CD14-positive monocyte (primary cell): Measurements from ENCODE around the gene WHRN. TPM values are rescaled to one million over a fixed set of nuclear protein-coding genes. Genes with fewer than 3 reads are reported as not detected.

Experiments
- DNase-seq, 3 donors: peaks; one replicate each; pipeline ENCODE4 v3.0.0-alpha.2; 2011 to 2022
- H2AFZ ChIP-seq: 2 replicates; pipeline ENCODE4 v1.6.0; 2012; ENCODE audit warnings: mild to moderate bottlenecking, low read depth, low read length, inconsistent platforms; ENCODE audit not compliant: insufficient read depth, poor library complexity, severe bottlenecking
- H3K27ac ChIP-seq, 2 donors: 1 replicate in 1 of 2; 2 replicates in 1 of 2; pipeline ENCODE4 v1.5.1; 2012 to 2013; ENCODE audit warnings: low read length in 2 of 2, control low read depth in 1 of 2, inconsistent platforms in 1 of 2, low read depth in 1 of 2, mild to moderate bottlenecking in 1 of 2
- H3K27me3 ChIP-seq, 2 donors: one replicate each; pipeline versions ENCODE4 v1.6.0 to v1.6.1; 2011 to 2013; ENCODE audit warnings: low read length in 2 of 2; ENCODE audit not compliant: control insufficient read depth in 2 of 2, insufficient read depth in 2 of 2
- H3K36me3 ChIP-seq, 2 donors: replicated peaks in 1 of 2; 1 replicate in 1 of 2; 2 replicates in 1 of 2; pipeline versions ENCODE4 v1.5.1 to v1.6.1; 2012 to 2013; ENCODE audit warnings: low read length in 2 of 2, control low read depth in 1 of 2, inconsistent platforms in 1 of 2, mild to moderate bottlenecking in 1 of 2; ENCODE audit not compliant: insufficient read depth in 2 of 2, control insufficient read depth in 1 of 2
- H3K4me1 ChIP-seq, 2 donors: 1 replicate in 1 of 2; 2 replicates in 1 of 2; pipeline versions ENCODE4 v1.5.1 to v1.6.1; 2012 to 2013; ENCODE audit warnings: low read length in 2 of 2, control low read depth in 1 of 2, inconsistent platforms in 1 of 2, mild to moderate bottlenecking in 1 of 2, moderate library complexity in 1 of 2; ENCODE audit not compliant: insufficient read depth in 2 of 2, control insufficient read depth in 1 of 2
- H3K4me2 ChIP-seq: replicated peaks from 2 replicates; pipeline ENCODE3; 2012; ENCODE audit warnings: low read length, moderate library complexity, mild to moderate bottlenecking; ENCODE audit not compliant: poor library complexity, severe bottlenecking; ENCODE audit errors: extremely low read depth
- H3K4me3 ChIP-seq, 3 experiments: fragments of 200-600 bp in 1 of 3; sonication (generic) in 1 of 3; replicated peaks in 1 of 3; 1 replicate in 2 of 3; 2 replicates in 1 of 3; pipeline ENCODE4 v1.5.1; 2011 to 2013; ENCODE audit warnings: low read length in 3 of 3, mild to moderate bottlenecking in 3 of 3, control low read depth in 2 of 3, low read depth in 2 of 3, inconsistent platforms in 1 of 3, moderate library complexity in 1 of 3
- H3K79me2 ChIP-seq: 2 replicates; pipeline ENCODE4 v1.6.0; 2012; ENCODE audit warnings: mild to moderate bottlenecking, control low read depth, inconsistent platforms, low read length, moderate library complexity; ENCODE audit not compliant: insufficient read depth
- H3K9ac ChIP-seq: 2 replicates; pipeline ENCODE4 v1.6.0; 2017; ENCODE audit warnings: low read length, mild to moderate bottlenecking; ENCODE audit not compliant: insufficient read depth, poor library complexity, severe bottlenecking
- H3K9me3 ChIP-seq, 2 donors: replicated peaks in 1 of 2; 1 replicate in 1 of 2; 2 replicates in 1 of 2; pipeline versions ENCODE4 v1.5.1 to v1.6.1; 2012 to 2013; ENCODE audit warnings: low read length in 2 of 2, control low read depth in 1 of 2; ENCODE audit not compliant: control insufficient read depth in 1 of 2, insufficient read depth in 1 of 2
- H4K20me1 ChIP-seq: 2 replicates; pipeline ENCODE4 v1.6.0; 2012; ENCODE audit warnings: mild to moderate bottlenecking, low read length, control low read depth, moderate library complexity; ENCODE audit not compliant: insufficient read depth
- H3K27ac Mint-ChIP-seq, 7 donors: one replicate each; pipeline ENCODE4 v1.8.0; 2020; ENCODE audit warnings: mild to moderate bottlenecking in 7 of 7, mixed read lengths in 7 of 7, moderate library complexity in 6 of 7, inconsistent platforms in 2 of 7
- H3K27me3 Mint-ChIP-seq, 3 donors: one replicate each; pipeline ENCODE4 v1.8.0; 2021 to 2022; ENCODE audit warnings: low read depth in 3 of 3, mild to moderate bottlenecking in 3 of 3, mixed read lengths in 3 of 3, moderate library complexity in 3 of 3, inconsistent platforms in 1 of 3
- H3K36me3 Mint-ChIP-seq, 2 donors: one replicate each; pipeline ENCODE4 v1.8.0; 2020; ENCODE audit warnings: mixed read lengths in 2 of 2, inconsistent platforms in 1 of 2, mild to moderate bottlenecking in 1 of 2
- H3K4me1 Mint-ChIP-seq: one replicate; pipeline ENCODE4 v1.8.0; 2020; ENCODE audit warnings: mild to moderate bottlenecking, mixed read lengths
- H3K4me3 Mint-ChIP-seq, 2 donors: one replicate each; pipeline ENCODE4 v1.8.0; 2020; ENCODE audit warnings: mild to moderate bottlenecking in 2 of 2, mixed read lengths in 2 of 2, moderate library complexity in 1 of 2
- H3K9me3 Mint-ChIP-seq, 7 donors: one replicate each; pipeline ENCODE4 v1.8.0; 2020 to 2022; ENCODE audit warnings: mixed read lengths in 7 of 7, mild to moderate bottlenecking in 6 of 7, moderate library complexity in 6 of 7, inconsistent platforms in 2 of 7
- CTCF ChIP-seq: fragments of 200-600 bp; IDR thresholded peaks from one replicate; pipeline ENCODE4 v1.8.0; 2022; ENCODE audit warnings: antibody characterized with exemption, mild to moderate bottlenecking
- WGBS: methylation state at CpG from one replicate; pipeline ENCODE4 v1.1.5; 2013; ENCODE audit warnings: missing lambda C conversion rate; ENCODE audit not compliant: insufficient coverage; 5-methylcytosine and 5-hydroxymethylcytosine counted together
- intact Hi-C, 2 donors: fragments of 100-400 bp; cut with micrococcal nuclease; formaldehyde crosslinking; loops; one replicate each; pipeline versions ENCODE4 v1.15.0 to v1.15.1; 2023
- polyA plus RNA-seq, 3 donors: library from polyadenylated mRNA; depleted of rRNA in 1 of 3; unstranded in 2 of 3; stranded (reverse) in 1 of 3; fragments of 300-500 nt in 2 of 3; fragments of >200 nt in 1 of 3; fragmentation: Illumina TruSeq in 2 of 3; gene quantifications; 1 replicate in 2 of 3; 2 replicates in 1 of 3; pipeline ENCODE4 v1.2.3, GENCODE V29; 2012 to 2021

The WHRN gene
- polyA plus RNA-seq, 3 donors, result 0.13 to 0.59 (median 0.30) TPM

- Mint-ChIP-seq H3K27me3 (peaks cover 0 to 4% (median 0%) of the 10 kb centered on the region in 3 donors), H3K27ac (no peak overlapping the region), H3K9me3 (peaks cover 0 to 3% (median 0%) of the 10 kb centered on the region in 7 donors)
These were observed 48.3 kb downstream of the WHRN start for GRCh38 chr9:114456929-114457328.

GRCh38 chr9:114454652-114455051 is 50.6 kb downstream of the WHRN start:
- no peak overlapping the region for H3K27ac ChIP-seq
- no peak for DNase-seq
- H3K9me3 ChIP-seq, result no peaks in the 10 kb centered on the region
- no peaks in the 10 kb centered on the region for H3K36me3 ChIP-seq
- Mint-ChIP-seq H3K9me3 (peaks cover 0 to 3% (median 0%) of the 10 kb centered on the region in 7 donors), H3K36me3 (no peaks in the 10 kb centered on the region), H3K27ac (no peak overlapping the region), H3K4me1 (peaks cover 12% of the 10 kb centered on the region), H3K4me3 (no peak overlapping the region), H3K27me3 (peaks cover 0 to 4% (median 3%) of the 10 kb centered on the region in 3 donors)
- intact Hi-C loops, result no loop called here
- H4K20me1 ChIP-seq, result no peaks in the 10 kb centered on the region
- no peaks in the 10 kb centered on the region for H3K79me2 ChIP-seq
- no peaks in the 10 kb centered on the region for H3K27me3 ChIP-seq
- no peak overlapping the region for H3K4me2 ChIP-seq
- H3K4me3 ChIP-seq, result no peak overlapping the region
- no peaks in the 10 kb centered on the region for H3K4me1 ChIP-seq
- H3K9ac ChIP-seq, result no peak overlapping the region
- no CpG with 5 or more reads among the region's 1 CpG for WGBS
- no peak for TF ChIP-seq CTCF
- no peak overlapping the region for H2AFZ ChIP-seq

More at GRCh38 chr9:114456929-114457328, 48.3 kb downstream of the WHRN start:
- H3K27me3 ChIP-seq, result no peaks in the 10 kb centered on the region
- Mint-ChIP-seq H3K4me3 (no peak overlapping the region), H3K4me1 (peaks cover 16% of the 10 kb centered on the region), H3K36me3 (no peaks in the 10 kb centered on the region)
- H3K36me3 ChIP-seq, result no peaks in the 10 kb centered on the region
- intact Hi-C loops, result no loop called here
- no peak for DNase-seq
- no CpG with 5 or more reads among the region's 1 CpG for WGBS
- H3K79me2 ChIP-seq, result no peaks in the 10 kb centered on the region
- H4K20me1 ChIP-seq, result no peaks in the 10 kb centered on the region
- no peaks in the 10 kb centered on the region for H3K4me1 ChIP-seq
- no peak for TF ChIP-seq CTCF
- H3K9me3 ChIP-seq, result no peaks in the 10 kb centered on the region
- H3K9ac ChIP-seq, result no peak overlapping the region
- H2AFZ ChIP-seq, result no peak overlapping the region
- no peak overlapping the region for H3K4me2 ChIP-seq
- H3K4me3 ChIP-seq, result no peak overlapping the region
- no peak overlapping the region for H3K27ac ChIP-seq
